Measurements from ENCODE around the gene RAC2.

The RAC2 gene

GRCh38 chr22:37184380-37184755, 59.7 kb downstream of the RAC2 start:
- Histone ChIP-seq H3K27me3 (ENCODE audit: insufficient read depth, low read length) (no peaks in the 10 kb centered on the region), H3K4me1 (ENCODE audit: insufficient read depth, low read length) (peaks cover 18% of the 10 kb centered on the region; the same call in 1 of the 2 replicates)

GRCh38 chr22:37183432-37184379, 60.4 kb downstream of the RAC2 start:
- Histone ChIP-seq H3K9me3 (ENCODE audit: insufficient read depth, low read depth, low read length) (no peaks in the 10 kb centered on the region), H3K9ac (ENCODE audit: low read depth, low read length) (no peak overlapping the region), H3K4me1 (ENCODE audit: insufficient read depth, low read length) (peaks cover 11% of the 10 kb centered on the region)

More at GRCh38 chr22:37184380-37184755, 59.7 kb downstream of the RAC2 start:
- H3K9me3 ChIP-seq (ENCODE audit: insufficient read depth, low read depth, low read length) = no peaks in the 10 kb centered on the region
- H3K9ac ChIP-seq (ENCODE audit: low read depth, low read length) = no peak overlapping the region
- H3K27ac ChIP-seq (ENCODE audit: low read length) = no peak overlapping the region
- no peaks in the 10 kb centered on the region for H3K36me3 ChIP-seq (ENCODE audit: insufficient read depth, low read depth, low read length)
- no peak overlapping the region for H3K4me3 ChIP-seq (ENCODE audit: low read length)

GRCh38 chr22:37182949-37183245, 61.2 kb downstream of the RAC2 start:
- no peak overlapping the region for H3K27ac ChIP-seq (ENCODE audit: low read length)

More at GRCh38 chr22:37183432-37184379, 60.4 kb downstream of the RAC2 start:
- no peaks in the 10 kb centered on the region for H3K36me3 ChIP-seq (ENCODE audit: insufficient read depth, low read depth, low read length)
- no peaks in the 10 kb centered on the region for H3K27me3 ChIP-seq (ENCODE audit: insufficient read depth, low read length)
- no peak overlapping the region for H3K27ac ChIP-seq (ENCODE audit: low read length)
- no peak overlapping the region for H3K4me3 ChIP-seq (ENCODE audit: low read length)

GRCh38 chr22:37182101-37182948, 61.7 kb downstream of the RAC2 start:
- H3K36me3 ChIP-seq (ENCODE audit: insufficient read depth, low read depth, low read length) = no peaks in the 10 kb centered on the region
- H3K27ac ChIP-seq (ENCODE audit: low read length) = no peak overlapping the region
- H3K27me3 ChIP-seq (ENCODE audit: insufficient read depth, low read length) = no peaks in the 10 kb centered on the region
- H3K9me3 ChIP-seq (ENCODE audit: insufficient read depth, low read depth, low read length) = no peaks in the 10 kb centered on the region
- no peak overlapping the region for H3K4me3 ChIP-seq (ENCODE audit: low read length)
- H3K9ac ChIP-seq (ENCODE audit: low read depth, low read length) = no peak overlapping the region
- peaks cover 12% of the 10 kb centered on the region for H3K4me1 ChIP-seq (ENCODE audit: insufficient read depth, low read length)

More at GRCh38 chr22:37182949-37183245, 61.2 kb downstream of the RAC2 start:
- no peak overlapping the region for H3K4me3 ChIP-seq (ENCODE audit: low read length)
- peaks cover 12% of the 10 kb centered on the region for H3K4me1 ChIP-seq (ENCODE audit: insufficient read depth, low read length)
- no peaks in the 10 kb centered on the region for H3K36me3 ChIP-seq (ENCODE audit: insufficient read depth, low read depth, low read length)
- no peaks in the 10 kb centered on the region for H3K9me3 ChIP-seq (ENCODE audit: insufficient read depth, low read depth, low read length)
- H3K27me3 ChIP-seq (ENCODE audit: insufficient read depth, low read length) = no peaks in the 10 kb centered on the region
- H3K9ac ChIP-seq (ENCODE audit: low read depth, low read length) = no peak overlapping the region

- H3K9ac ChIP-seq (ENCODE audit: low read depth, low read length) = no peak overlapping the region
- no peak overlapping the region for H3K27ac ChIP-seq (ENCODE audit: low read length)
- no peaks in the 10 kb centered on the region for H3K36me3 ChIP-seq (ENCODE audit: insufficient read depth, low read depth, low read length)
- H3K4me3 ChIP-seq (ENCODE audit: low read length) = no peak overlapping the region
- no peaks in the 10 kb centered on the region for H3K9me3 ChIP-seq (ENCODE audit: insufficient read depth, low read depth, low read length)
- peaks cover 6% of the 10 kb centered on the region for H3K4me1 ChIP-seq (ENCODE audit: insufficient read depth, low read length)
- H3K27me3 ChIP-seq (ENCODE audit: insufficient read depth, low read length) = no peaks in the 10 kb centered on the region
Measured at GRCh38 chr22:37181681-37182080, 62.4 kb downstream of the RAC2 start.

GRCh38 chr22:37180531-37181231, 63.4 kb downstream of the RAC2 start:
- Histone ChIP-seq H3K9me3 (ENCODE audit: insufficient read depth, low read depth, low read length) (no peaks in the 10 kb centered on the region), H3K4me1 (ENCODE audit: insufficient read depth, low read length) (peaks cover 3% of the 10 kb centered on the region; the same call in 1 of the 2 replicates), H3K27me3 (ENCODE audit: insufficient read depth, low read length) (no peaks in the 10 kb centered on the region), H3K27ac (ENCODE audit: low read length) (no peak overlapping the region), H3K9ac (ENCODE audit: low read depth, low read length) (no peak overlapping the region), H3K36me3 (ENCODE audit: insufficient read depth, low read depth, low read length) (no peaks in the 10 kb centered on the region), H3K4me3 (ENCODE audit: low read length) (no peak overlapping the region)

GRCh38 chr22:37179622-37180420, 64.2 kb downstream of the RAC2 start:
- H3K4me1 ChIP-seq (ENCODE audit: insufficient read depth, low read length) = peaks cover 3% of the 10 kb centered on the region; the same call in 1 of the 2 replicates
- no peak overlapping the region for H3K27ac ChIP-seq (ENCODE audit: low read length)
- H3K9me3 ChIP-seq (ENCODE audit: insufficient read depth, low read depth, low read length) = no peaks in the 10 kb centered on the region
- no peaks in the 10 kb centered on the region for H3K36me3 ChIP-seq (ENCODE audit: insufficient read depth, low read depth, low read length)
- no peaks in the 10 kb centered on the region for H3K27me3 ChIP-seq (ENCODE audit: insufficient read depth, low read length)
- H3K9ac ChIP-seq (ENCODE audit: low read depth, low read length) = no peak overlapping the region
- no peak overlapping the region for H3K4me3 ChIP-seq (ENCODE audit: low read length)

GRCh38 chr22:37179126-37179470, 65.0 kb downstream of the RAC2 start:
- Histone ChIP-seq H3K4me3 (ENCODE audit: low read length) (no peak overlapping the region), H3K9me3 (ENCODE audit: insufficient read depth, low read depth, low read length) (no peaks in the 10 kb centered on the region), H3K4me1 (ENCODE audit: insufficient read depth, low read length) (peaks cover 3% of the 10 kb centered on the region; the same call in 1 of the 2 replicates), H3K27ac (ENCODE audit: low read length) (no peak overlapping the region), H3K9ac (ENCODE audit: low read depth, low read length) (peak overlapping the region; percentile 26; the same call in 1 of the 2 replicates), H3K27me3 (ENCODE audit: insufficient read depth, low read length) (no peaks in the 10 kb centered on the region), H3K36me3 (ENCODE audit: insufficient read depth, low read depth, low read length) (no peaks in the 10 kb centered on the region)

GRCh38 chr22:37178350-37179125, 65.5 kb downstream of the RAC2 start:
- Histone ChIP-seq H3K9me3 (ENCODE audit: insufficient read depth, low read depth, low read length) (no peaks in the 10 kb centered on the region), H3K4me3 (ENCODE audit: low read length) (no peak overlapping the region), H3K9ac (ENCODE audit: low read depth, low read length) (peak overlapping the region; percentile 26; the same call in 1 of the 2 replicates), H3K27me3 (ENCODE audit: insufficient read depth, low read length) (no peaks in the 10 kb centered on the region), H3K27ac (ENCODE audit: low read length) (no peak overlapping the region), H3K4me1 (ENCODE audit: insufficient read depth, low read length) (peaks cover 3% of the 10 kb centered on the region; the same call in 1 of the 2 replicates), H3K36me3 (ENCODE audit: insufficient read depth, low read depth, low read length) (no peaks in the 10 kb centered on the region)

- no peak overlapping the region for H3K9ac ChIP-seq (ENCODE audit: low read depth, low read length)
- no peak overlapping the region for H3K4me3 ChIP-seq (ENCODE audit: low read length)
- no peaks in the 10 kb centered on the region for H3K27me3 ChIP-seq (ENCODE audit: insufficient read depth, low read length)
- no peaks in the 10 kb centered on the region for H3K36me3 ChIP-seq (ENCODE audit: insufficient read depth, low read depth, low read length)
- no peak overlapping the region for H3K27ac ChIP-seq (ENCODE audit: low read length)
- H3K4me1 ChIP-seq (ENCODE audit: insufficient read depth, low read length) = peaks cover 4% of the 10 kb centered on the region; the same call in 1 of the 2 replicates
- no peaks in the 10 kb centered on the region for H3K9me3 ChIP-seq (ENCODE audit: insufficient read depth, low read depth, low read length)
Measured at GRCh38 chr22:37177755-37178154, 66.3 kb downstream of the RAC2 start.

Measured in iPS-20b (cell line).